ENCODE results near the gene CLDND1. TPM values are rescaled to one million over a fixed set of nuclear protein-coding genes. Genes with fewer than 3 reads are reported as not detected.

CLDND1 gene
- total and polyA plus RNA-seq, 2 experiments from 2014 or later: 59.8 to 92.7 TPM

DNA sequence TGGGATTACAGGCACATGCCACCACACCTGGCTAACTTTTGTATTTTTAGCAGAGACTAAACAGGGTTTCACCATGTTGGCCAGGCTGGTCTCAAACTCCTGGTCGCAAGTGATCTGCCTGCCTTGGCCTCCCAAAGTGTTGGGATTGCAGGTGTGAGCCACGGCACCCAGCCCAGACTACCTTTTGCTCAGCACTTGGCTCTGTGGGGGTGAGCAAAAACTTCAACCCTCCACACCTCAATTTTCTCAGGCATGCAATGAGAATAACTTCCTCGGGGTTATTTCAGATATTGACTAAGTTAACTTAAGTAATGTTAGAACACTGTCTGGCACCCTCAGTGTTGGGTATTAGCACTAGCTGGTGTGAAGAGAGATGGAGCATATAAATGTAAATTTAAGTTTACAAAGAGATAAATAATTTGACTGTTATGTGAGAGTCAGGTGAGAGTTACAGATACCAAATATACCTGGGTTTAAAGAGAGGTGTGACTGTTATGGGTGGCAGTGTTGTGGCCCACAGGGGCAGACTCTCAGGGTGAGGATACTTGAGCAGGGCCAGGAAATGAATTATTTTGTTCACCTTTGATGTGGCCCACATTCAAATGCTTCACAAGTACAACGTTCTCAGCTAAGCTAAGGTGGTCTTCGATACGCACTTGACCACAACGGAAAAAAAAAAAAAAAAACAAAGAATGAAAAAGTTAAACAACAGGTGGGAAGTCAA, 41.7 kb upstream of the CLDND1 start:
- Histone ChIP-seq H2AFZ (no peak overlapping the region), H3K79me2 (replicated peaks; ENCODE audit: insufficient read depth) (no peaks in the 10 kb centered on the region), H3F3A (replicated peaks; ENCODE audit: low read depth) (no peaks in the 10 kb centered on the region), H3K4me2 (no peak overlapping the region), H3K36me3 (ENCODE audit: insufficient read depth) (no peaks in the 10 kb centered on the region), H3K27ac (ENCODE audit: low read depth) (no peak overlapping the region), H3K4me1 (ENCODE audit: insufficient read depth) (no peaks in the 10 kb centered on the region), H4K20me1 (replicated peaks; ENCODE audit: insufficient read depth) (no peaks in the 10 kb centered on the region), H3K9me2 (ENCODE audit: insufficient read depth) (no peaks in the 10 kb centered on the region), H3K4me3 (no peak overlapping the region), H3K27me3 (ENCODE audit: insufficient read depth) (no peaks in the 10 kb centered on the region)
- TF ChIP-seq CREB1 (CRISPR knock-in tag; IDR thresholded peaks at IDR 0.05; ENCODE audit: low read depth) (no peak), POLR2AphosphoS5 (IDR thresholded peaks at IDR 0.05; ENCODE audit: low read depth) (no peak), ZNF114 (CRISPR knock-in tag; IDR thresholded peaks at IDR 0.05) (no peak), NANOG (IDR thresholded peaks at IDR 0.05; ENCODE audit: borderline replicate concordance) (no peak), JUNB (IDR thresholded peaks at IDR 0.05; ENCODE audit: unreplicated experiment) (no peak), ZNF331 (CRISPR knock-in tag; IDR thresholded peaks at IDR 0.05; ENCODE audit: low read depth) (no peak), EZH2 (IDR thresholded peaks at IDR 0.05; ENCODE audit: low read depth, unreplicated experiment) (no peak)
- Mint-ChIP-seq H3K27ac (no peak overlapping the region), H3K36me3 (ENCODE audit: low read depth) (no peaks in the 10 kb centered on the region), H3K27me3 (ENCODE audit: insufficient read depth, low read depth, poor library complexity) (no peaks in the 10 kb centered on the region), H3K4me1 (no peaks in the 10 kb centered on the region), H3K9me3 (no peaks in the 10 kb centered on the region; the same call in 2 of the 3 replicates), H3K4me3 (no peak overlapping the region)
- no peak for DNase-seq (ENCODE audit: low spot score)
- no peak for ATAC-seq

DNA sequence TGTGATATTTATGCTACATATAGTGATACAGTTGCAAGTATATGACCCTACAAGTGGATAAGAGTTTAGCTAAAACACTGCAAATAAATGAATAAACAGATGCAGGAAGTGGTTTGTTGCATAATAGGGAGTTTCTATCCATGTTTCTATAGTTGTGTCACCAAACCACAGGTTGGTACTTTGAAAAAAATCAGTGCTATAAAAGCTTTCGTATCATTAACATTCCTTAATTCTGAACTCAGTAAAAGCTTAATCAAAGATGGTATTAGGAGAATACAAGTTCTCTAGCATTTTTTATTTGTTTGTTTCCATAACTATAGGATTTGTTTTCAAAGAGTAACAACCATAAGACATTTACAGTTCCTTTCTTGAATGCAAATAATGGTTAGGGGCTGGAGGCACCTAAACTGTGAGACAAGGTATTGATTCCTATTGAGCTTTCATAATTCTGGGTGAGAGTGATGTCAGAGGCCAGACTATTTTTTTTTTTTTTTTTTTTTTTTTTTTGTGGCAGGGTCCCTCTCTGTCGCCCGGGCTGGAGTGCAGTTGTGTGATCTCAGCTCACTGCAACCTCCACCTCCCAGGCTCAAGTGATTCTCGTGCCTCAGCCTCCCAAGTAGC, 41.1 kb upstream of the CLDND1 start:
- no peak overlapping the region for H3K27ac Mint-ChIP-seq
- no peaks in the 10 kb centered on the region for H3K4me1 Mint-ChIP-seq
- Histone ChIP-seq H3K4me3 (no peak overlapping the region), H3K36me3 (ENCODE audit: insufficient read depth) (no peaks in the 10 kb centered on the region), H4K20me1 (replicated peaks; ENCODE audit: insufficient read depth) (no peaks in the 10 kb centered on the region), H3K4me2 (no peak overlapping the region), H3K4me1 (ENCODE audit: insufficient read depth) (no peaks in the 10 kb centered on the region), H3K79me2 (replicated peaks; ENCODE audit: insufficient read depth) (no peaks in the 10 kb centered on the region), H3K27me3 (ENCODE audit: insufficient read depth) (no peaks in the 10 kb centered on the region), H3F3A (replicated peaks; ENCODE audit: low read depth) (no peaks in the 10 kb centered on the region), H3K9me2 (ENCODE audit: insufficient read depth) (no peaks in the 10 kb centered on the region), H3K27ac (ENCODE audit: low read depth) (no peak overlapping the region), H2AFZ (no peak overlapping the region)
- ATAC-seq (no peak), DNase-seq (ENCODE audit: low spot score) (no peak)
- peaks cover 2% of the 10 kb centered on the region for H3K27me3 Mint-ChIP-seq (ENCODE audit: insufficient read depth, low read depth, poor library complexity)
- H3K9me3 Mint-ChIP-seq: no peaks in the 10 kb centered on the region; the same call in 2 of the 3 replicates
- H3K4me3 Mint-ChIP-seq: no peak overlapping the region
- H3K36me3 Mint-ChIP-seq (ENCODE audit: low read depth): no peaks in the 10 kb centered on the region
- no peak for TF ChIP-seq JUNB (IDR thresholded peaks at IDR 0.05; ENCODE audit: unreplicated experiment)
- TF ChIP-seq, protein P1, sequence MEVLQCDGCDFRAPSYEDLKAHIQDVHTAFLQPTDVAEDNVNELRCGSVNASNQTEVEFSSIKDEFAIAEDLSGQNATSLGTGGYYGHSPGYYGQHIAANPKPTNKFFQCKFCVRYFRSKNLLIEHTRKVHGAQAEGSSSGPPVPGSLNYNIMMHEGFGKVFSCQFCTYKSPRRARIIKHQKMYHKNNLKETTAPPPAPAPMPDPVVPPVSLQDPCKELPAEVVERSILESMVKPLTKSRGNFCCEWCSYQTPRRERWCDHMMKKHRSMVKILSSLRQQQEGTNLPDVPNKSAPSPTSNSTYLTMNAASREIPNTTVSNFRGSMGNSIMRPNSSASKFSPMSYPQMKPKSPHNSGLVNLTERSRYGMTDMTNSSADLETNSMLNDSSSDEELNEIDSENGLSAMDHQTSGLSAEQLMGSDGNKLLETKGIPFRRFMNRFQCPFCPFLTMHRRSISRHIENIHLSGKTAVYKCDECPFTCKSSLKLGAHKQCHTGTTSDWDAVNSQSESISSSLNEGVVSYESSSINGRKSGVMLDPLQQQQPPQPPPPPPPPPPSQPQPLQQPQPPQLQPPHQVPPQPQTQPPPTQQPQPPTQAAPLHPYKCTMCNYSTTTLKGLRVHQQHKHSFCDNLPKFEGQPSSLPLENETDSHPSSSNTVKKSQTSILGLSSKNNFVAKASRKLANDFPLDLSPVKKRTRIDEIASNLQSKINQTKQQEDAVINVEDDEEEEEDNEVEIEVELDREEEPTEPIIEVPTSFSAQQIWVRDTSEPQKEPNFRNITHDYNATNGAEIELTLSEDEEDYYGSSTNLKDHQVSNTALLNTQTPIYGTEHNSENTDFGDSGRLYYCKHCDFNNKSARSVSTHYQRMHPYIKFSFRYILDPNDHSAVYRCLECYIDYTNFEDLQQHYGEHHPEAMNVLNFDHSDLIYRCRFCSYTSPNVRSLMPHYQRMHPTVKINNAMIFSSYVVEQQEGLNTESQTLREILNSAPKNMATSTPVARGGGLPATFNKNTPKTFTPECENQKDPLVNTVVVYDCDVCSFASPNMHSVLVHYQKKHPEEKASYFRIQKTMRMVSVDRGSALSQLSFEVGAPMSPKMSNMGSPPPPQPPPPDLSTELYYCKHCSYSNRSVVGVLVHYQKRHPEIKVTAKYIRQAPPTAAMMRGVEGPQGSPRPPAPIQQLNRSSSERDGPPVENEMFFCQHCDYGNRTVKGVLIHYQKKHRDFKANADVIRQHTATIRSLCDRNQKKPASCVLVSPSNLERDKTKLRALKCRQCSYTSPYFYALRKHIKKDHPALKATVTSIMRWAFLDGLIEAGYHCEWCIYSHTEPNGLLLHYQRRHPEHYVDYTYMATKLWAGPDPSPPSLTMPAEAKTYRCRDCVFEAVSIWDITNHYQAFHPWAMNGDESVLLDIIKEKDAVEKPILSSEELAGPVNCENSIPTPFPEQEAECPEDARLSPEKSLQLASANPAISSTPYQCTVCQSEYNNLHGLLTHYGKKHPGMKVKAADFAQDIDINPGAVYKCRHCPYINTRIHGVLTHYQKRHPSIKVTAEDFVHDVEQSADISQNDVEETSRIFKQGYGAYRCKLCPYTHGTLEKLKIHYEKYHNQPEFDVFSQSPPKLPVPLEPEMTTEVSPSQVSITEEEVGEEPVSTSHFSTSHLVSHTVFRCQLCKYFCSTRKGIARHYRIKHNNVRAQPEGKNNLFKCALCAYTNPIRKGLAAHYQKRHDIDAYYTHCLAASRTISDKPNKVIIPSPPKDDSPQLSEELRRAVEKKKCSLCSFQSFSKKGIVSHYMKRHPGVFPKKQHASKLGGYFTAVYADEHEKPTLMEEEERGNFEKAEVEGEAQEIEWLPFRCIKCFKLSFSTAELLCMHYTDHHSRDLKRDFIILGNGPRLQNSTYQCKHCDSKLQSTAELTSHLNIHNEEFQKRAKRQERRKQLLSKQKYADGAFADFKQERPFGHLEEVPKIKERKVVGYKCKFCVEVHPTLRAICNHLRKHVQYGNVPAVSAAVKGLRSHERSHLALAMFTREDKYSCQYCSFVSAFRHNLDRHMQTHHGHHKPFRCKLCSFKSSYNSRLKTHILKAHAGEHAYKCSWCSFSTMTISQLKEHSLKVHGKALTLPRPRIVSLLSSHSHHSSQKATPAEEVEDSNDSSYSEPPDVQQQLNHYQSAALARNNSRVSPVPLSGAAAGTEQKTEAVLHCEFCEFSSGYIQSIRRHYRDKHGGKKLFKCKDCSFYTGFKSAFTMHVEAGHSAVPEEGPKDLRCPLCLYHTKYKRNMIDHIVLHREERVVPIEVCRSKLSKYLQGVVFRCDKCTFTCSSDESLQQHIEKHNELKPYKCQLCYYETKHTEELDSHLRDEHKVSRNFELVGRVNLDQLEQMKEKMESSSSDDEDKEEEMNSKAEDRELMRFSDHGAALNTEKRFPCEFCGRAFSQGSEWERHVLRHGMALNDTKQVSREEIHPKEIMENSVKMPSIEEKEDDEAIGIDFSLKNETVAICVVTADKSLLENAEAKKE (CRISPR knock-in tag; IDR thresholded peaks at IDR 0.05): no peak
- TF ChIP-seq NANOG (IDR thresholded peaks at IDR 0.05; ENCODE audit: borderline replicate concordance): no peak
- no peak for TF ChIP-seq POLR2AphosphoS5 (IDR thresholded peaks at IDR 0.05; ENCODE audit: low read depth)
- TF ChIP-seq, protein P2, sequence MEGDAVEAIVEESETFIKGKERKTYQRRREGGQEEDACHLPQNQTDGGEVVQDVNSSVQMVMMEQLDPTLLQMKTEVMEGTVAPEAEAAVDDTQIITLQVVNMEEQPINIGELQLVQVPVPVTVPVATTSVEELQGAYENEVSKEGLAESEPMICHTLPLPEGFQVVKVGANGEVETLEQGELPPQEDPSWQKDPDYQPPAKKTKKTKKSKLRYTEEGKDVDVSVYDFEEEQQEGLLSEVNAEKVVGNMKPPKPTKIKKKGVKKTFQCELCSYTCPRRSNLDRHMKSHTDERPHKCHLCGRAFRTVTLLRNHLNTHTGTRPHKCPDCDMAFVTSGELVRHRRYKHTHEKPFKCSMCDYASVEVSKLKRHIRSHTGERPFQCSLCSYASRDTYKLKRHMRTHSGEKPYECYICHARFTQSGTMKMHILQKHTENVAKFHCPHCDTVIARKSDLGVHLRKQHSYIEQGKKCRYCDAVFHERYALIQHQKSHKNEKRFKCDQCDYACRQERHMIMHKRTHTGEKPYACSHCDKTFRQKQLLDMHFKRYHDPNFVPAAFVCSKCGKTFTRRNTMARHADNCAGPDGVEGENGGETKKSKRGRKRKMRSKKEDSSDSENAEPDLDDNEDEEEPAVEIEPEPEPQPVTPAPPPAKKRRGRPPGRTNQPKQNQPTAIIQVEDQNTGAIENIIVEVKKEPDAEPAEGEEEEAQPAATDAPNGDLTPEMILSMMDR (conservative IDR thresholded peaks at IDR 0.05; ENCODE audit: low read depth in 2 of 2): no peak
- no peak for TF ChIP-seq ZNF331 (CRISPR knock-in tag; IDR thresholded peaks at IDR 0.05; ENCODE audit: low read depth)
- TF ChIP-seq CREB1 (CRISPR knock-in tag; IDR thresholded peaks at IDR 0.05; ENCODE audit: low read depth): no peak
- TF ChIP-seq EZH2phosphoT487 (IDR thresholded peaks at IDR 0.05; ENCODE audit: unreplicated experiment): no peak
- TF ChIP-seq STAT1 (IDR thresholded peaks at IDR 0.05; ENCODE audit: unreplicated experiment): no peak
- no peak for TF ChIP-seq ZNF114 (CRISPR knock-in tag; IDR thresholded peaks at IDR 0.05)

Data from GM23338 (cell line).